NCI-H1417 (cell line): ENCODE data around the gene CR1.
A peak's percentile ranks its signal among the peaks of the same experiment; 100 is the strongest.
"Not testable (repeated sequence)": the region's sequence is repeated elsewhere in the genome, so short reads cannot be mapped to it uniquely, and the experiment has no call there.

ENCODE experiments used
- DNase-seq, 3 experiments: peaks; one replicate each; lab custom pipeline; 2025; lab: John Stamatoyannopoulos, UW

CR1 gene

DNA sequence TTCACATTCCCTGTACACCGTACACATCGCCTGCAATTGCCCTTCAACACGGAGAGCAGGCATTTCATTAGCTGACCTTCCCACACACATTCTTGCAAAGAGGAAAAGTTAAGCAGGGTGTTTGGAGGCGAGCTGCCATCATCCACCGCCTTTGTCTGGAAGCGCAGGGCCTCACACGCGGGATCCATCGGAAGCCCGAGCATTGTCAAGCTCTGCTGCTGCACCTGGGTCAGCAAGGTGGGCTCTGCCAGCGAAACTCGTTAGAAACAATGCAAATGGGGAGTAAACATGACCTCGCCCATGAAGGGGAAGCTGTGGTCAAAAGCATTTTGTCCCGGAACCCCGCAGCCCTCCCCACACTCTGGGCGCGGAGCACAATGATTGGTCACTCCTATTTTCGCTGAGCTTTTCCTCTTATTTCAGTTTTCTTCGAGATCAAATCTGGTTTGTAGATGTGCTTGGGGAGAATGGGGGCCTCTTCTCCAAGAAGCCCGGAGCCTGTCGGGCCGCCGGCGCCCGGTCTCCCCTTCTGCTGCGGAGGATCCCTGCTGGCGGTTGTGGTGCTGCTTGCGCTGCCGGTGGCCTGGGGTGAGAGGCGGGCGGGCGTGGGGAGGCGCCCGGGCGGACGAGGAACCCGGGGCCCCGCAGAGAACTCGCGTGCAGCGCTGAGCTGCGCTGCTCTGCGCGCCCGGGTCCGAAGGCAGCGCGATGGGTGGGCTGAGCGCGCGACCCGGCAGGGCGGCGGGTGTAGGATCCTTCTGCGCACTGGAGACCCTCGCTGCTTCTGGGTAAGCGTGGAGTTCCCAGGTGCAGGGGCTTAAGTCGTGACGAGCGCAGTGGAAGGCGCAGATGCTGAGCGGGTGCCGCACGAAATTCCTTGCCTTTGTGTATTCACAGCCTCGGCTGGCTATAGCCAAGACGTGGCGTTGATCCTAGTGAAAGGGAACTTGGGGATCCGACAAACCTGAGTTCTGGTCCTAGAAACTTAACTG lies at the start of gene CR1:
Gene CR1, plus strand, starts transcription at position 357 of the 992 bp plus-strand sequence. Its CDS starts 111 bp downstream, at position 468.
- DNase-seq, result peak in 2 of 3 experiments; percentile 52 to 56

DNA sequence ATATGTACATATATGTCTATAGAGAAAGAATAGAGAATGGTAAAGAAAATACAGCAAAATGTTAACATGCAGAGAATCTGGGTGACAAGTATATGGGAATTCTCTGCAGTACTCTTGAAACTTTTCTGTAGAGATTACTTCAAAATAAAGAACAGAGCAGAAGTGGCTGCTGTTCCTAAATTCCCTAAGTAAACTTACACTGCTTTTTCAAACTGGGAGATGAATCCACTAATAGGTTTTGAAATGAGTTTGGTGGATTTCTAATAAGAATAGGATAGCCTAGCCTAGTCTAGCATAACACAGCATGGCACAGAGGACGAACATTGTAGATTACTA lies 42.3 kb upstream of the CR1 start:
- no peak for DNase-seq

DNA sequence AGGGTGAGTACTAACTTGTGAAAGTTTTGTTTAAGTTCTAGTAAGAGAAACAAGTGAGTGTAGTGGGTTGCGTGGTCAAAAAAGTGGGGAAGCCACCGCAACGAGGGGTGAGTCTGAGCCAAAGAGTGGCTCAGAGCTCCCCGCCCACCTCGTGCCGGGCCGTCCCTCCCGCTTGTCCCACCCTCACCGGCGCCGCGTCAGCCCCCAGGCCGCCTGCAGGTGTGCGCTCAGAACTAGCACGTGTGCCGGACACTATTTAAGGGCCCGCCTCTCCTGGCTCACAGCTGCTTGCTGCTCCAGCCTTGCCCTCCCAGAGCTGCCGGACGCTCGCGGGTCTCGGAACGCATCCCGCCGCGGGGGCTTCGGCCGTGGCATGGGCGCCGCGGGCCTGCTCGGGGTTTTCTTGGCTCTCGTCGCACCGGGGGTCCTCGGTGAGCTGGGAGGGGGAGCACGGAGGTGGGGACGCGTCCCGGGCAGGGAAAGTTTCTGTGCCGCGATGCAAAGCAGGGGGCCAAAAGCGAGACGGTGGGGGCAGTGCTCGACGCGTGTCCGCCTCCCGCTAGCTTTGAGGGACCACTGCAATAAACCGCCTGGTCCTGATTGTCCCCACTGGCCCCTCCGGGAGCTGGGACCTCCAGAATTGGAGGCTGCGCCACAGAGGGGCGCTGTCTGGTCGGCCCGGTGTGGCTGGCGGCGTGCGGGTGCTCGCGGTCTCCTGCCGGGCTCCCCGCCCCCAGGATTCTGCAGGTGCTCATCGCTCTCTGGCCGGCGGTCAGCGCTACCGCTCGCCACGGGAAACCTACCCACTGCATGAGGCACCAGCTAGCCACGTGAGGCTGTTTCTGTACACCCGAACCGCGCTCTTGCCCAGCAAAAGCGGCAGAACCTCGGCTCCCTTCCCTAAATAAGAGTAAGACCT lies 41.7 kb upstream of the CR1 start, which contains the start of gene CR2:
Gene CR2, plus strand, starts transcription at position 283 of the 919 bp plus-strand sequence. Its CDS starts 91 bp downstream, at position 374.
- DNase-seq, result peak; percentile 0 to 75 (median 61)

DNA sequence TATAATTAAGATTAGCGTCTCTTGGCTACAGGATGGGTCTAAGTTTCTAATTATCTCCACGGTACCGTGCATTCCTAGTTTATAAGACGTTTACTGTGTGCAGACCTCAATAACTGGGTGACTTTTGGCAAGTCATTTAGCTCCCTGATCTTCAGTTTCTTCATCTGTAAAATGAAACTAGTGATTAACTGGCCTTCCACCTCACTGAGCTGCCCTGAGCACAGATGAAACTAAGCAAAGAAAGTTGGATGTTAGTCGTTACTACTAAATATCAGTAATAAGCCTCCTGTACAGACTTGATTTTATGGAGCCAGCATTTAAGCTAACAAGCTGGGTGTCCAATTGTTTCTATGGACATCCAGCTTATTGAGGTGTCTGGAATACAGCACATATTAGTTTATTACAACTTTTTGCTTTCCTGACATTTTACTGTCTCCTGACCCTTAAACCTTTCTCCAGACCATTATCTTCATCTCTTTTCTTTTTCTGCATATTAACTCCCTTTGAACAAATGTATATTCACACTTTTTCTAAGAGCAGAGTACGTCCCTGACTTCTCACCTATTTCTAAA lies 40.7 kb upstream of the CR1 start:
- DNase-seq, result peak in 1 of 3 experiments; percentile 6

DNA sequence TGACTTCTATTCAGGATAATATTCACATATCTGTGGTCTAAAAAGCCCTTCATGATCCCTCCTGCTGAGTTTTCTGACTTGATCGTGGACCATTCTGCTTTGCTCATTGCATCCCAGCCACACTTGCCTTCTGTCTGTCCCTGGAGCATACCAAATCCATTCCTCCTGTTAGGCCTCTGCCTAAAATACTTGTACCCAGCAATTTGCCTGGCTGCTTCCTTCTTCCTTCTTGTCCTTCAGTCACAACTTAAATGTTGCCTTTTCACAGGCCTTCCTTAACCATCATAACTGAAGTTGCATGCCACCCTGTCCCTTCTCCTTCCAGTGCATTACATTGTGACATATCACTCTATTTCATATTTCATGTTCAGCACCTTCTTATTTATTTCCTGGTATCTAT lies 37.5 kb upstream of the CR1 start:
- no peak for DNase-seq

DNA sequence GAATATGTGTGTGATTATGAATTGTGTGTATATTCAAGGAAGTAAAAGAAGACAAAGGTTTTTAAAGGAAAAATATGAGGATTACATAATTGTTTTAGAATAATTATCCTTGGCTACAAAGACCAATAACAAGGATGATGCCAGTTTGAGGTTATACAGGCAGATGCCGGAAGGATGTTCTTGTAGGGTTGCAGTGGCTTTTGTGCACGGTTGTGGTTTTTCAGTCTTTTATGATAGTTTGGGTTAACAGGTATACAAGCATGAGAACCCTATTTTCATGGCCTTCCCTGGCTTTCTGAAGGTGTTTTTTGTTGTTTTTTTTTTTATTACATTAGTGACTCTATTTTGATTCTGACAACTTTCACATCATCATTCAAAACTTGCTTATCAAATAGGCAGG lies 36.9 kb upstream of the CR1 start:
- DNase-seq, result no peak

DNA sequence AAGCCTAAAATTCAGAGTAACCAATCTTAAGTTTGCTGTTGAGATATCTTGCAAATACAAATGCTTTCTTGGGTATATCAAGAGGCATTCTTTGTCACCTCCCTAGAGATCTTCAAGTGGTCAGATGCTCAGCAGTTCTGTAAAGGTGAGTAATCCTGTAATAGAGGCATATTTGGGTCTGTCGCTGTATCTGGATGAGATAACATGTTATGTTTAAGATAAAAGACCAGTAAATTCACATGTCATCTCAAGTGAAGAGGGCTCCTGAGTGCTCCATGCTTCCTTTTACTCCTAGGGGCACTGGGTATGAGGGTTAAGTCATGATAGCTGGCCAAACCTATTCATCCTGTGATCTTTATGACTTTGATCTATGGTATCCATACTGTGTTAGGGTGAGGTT lies 34.3 kb upstream of the CR1 start:
- no peak for DNase-seq

DNA sequence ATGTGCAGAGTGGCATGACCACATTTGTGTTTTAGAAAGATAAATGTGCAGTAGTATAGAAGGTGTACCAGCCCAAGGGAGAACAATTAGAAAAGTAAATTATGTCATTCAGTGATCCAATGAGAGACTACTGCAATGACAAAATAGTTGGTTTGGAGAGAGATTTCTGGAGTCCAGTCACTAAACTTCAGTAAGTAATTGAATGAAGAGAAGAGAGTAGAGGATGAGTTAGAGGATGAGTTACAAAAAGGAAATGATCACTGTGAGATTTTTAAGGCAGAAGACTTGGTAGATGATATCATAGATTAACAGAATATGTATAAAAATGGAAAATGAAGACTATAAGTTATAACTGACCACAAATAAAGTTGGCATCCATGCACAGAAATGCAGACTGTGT lies 33.4 kb upstream of the CR1 start:
- no peak for DNase-seq

DNA sequence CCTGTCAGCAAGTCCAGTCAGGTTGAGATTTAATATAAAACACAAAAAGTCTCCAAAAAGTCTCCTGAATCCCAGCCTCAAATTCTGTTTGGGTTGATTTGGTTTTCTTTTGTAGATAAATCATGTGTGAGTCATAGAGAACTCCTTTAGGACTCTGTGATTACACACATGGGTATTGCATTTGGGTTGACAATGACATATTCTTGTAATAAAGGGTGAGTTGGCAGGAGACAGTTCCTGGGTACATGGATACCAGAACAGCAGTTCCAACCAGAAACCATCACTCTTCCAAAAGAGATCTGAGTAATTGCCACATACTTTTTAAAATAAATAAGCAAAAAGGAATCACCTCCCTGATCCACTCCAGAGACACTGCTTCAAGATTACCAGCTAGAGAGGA lies 32.9 kb upstream of the CR1 start:
- no peak for DNase-seq

DNA sequence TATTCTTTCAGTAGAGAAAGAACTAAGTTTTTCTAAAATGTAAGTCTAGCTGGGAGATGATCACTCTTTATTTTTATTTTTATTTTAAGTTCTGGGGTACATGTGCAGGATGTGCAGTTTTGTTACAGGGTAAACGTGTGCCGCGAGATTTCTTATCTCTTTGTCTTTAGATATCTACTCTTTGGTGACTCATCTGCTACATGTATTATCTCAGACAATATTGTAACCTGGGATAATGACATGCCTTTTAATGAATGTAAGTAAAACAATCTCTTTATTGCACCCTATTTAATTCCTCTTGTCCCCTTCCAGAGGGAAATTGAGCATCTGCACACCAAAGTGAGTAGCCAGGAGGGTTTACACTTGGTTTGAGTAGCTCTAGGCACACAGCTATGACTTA lies 32.4 kb upstream of the CR1 start:
- DNase-seq, result no peak

DNA sequence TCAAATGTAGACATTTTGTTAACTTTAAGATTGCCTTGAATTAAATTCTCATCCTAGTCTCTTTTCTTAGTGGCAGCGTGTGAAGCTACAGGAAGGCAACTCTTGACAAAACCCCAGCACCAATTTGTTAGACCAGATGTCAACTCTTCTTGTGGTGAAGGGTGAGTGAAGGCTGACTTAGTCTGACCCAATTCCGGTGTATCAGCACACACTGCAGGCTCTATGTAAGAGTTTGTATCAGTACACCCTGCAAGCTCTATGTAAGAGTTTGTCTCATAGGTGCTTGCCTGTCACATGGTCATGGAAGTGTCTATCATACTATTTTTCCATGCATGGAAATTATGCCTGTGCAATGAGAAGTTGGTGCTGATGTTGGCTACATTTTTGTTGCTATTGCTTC lies 25.0 kb upstream of the CR1 start:
- no peak for DNase-seq

DNA sequence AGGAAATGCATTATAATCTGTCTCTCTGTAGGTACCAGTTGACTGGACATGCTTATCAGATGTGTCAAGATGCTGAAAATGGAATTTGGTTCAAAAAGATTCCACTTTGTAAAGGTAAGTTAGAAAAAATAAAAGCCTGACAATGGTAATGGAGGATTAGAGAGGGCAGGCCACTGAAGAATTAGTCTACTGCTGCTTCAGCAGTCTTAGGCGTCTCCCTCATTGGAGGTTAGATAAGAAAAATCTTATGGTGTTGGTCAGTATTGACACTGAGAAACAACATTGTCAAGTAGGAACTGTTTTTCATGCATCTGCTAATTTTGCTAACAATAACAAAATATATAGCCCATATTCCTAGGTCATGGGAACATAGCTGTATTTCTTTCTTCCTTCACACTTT lies 21.7 kb upstream of the CR1 start:
- DNase-seq, result no peak

DNA sequence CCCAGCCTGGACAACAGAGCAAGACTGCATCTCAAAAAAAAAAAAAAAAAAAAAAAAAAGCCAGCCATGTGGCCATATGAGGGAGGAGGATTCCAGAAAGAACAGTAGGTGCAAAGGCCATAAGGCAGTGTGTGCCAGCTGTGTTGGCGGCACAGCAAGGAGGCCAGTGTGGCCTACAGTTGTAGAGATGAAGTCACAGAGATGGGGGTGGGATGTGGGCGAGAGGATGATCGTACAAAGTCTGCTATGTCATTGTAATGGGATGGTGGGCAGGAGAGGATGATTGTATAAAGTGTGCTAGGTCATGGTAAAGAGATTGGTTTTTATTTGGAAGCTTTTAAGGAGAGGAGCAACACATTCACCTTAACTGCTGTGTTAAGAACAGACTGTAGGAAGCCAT lies 9.8 kb upstream of the CR1 start:
- DNase-seq, result no peak

DNA sequence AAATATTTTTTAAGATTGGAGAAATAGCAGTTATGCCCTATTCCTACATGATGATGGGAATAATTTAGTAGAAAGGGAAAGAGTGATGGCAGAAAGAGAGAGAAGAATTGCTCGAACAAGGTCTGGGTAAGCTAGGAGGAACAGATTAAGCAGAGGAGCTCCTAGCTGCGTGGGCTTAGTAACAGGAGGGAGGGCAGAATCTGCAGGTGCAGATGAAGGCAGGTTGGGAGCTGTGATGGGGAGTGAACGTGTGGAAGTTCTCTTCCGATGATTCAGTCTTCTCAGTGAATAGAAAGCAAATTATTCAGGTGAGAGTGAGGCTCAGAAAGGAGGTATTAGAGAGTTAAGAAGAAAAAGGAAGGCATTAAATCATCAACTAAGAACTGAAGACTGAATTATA lies 8.3 kb upstream of the CR1 start:
- DNase-seq, result no peak

DNA sequence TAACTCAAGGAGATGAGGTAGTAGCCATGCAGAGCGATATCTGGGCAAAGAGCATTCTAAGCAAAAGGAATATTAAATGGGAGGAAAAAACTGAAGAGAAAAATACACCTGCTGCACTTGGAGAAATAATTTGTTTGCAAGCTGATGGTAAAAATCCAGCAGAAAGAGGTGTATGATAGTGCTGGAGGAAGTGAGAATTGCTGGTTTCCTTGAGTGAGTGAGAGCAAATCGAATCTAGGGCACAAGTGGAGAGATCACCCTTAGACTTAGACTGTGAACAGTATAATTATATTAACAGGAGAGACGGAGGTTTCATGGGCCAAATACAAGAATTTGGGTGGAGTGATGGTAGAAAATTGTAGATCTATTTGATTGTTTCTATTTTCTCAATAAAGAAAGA lies 2.7 kb upstream of the CR1 start:
- no peak for DNase-seq

DNA sequence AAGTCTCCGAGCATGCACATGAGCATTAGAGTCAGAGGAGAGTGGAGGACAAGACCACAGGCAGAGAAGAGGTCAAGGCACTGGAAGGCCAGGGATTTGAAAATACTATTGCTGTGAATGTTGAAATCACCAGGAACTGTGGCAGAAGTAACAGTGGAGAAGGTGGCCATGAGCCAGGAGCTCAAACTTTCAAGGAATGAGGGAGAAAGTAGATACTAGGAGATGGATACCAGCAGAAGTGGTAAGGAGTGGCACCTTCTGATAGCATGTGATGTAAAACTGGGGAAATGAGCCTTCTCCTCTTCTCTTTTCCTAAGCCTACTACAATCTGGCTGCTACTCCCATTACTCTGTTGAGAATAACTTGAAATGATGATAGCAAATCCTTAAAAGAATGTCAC lies 1.8 kb upstream of the CR1 start:
- no peak for DNase-seq

DNA sequence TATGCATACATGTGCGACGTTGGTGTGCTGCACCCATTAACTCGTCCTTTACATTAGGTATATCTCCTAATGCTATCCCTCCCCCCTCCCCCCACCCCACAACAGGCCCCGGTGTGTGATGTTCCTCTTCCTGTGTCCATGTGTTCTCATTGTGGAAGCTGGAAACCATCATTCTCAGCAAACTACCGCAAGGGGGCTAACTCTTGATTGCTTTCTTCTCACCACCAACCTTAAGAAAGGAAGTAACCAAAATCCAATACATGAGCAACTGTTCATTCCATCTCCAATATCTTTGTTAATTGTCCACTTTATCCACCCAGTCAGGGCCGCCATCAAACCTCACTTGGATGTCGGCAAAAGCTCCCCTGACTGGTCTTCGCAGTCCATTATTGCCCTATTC lies 676 bp upstream of the CR1 start:
- DNase-seq, result not testable (repeated sequence)

DNA sequence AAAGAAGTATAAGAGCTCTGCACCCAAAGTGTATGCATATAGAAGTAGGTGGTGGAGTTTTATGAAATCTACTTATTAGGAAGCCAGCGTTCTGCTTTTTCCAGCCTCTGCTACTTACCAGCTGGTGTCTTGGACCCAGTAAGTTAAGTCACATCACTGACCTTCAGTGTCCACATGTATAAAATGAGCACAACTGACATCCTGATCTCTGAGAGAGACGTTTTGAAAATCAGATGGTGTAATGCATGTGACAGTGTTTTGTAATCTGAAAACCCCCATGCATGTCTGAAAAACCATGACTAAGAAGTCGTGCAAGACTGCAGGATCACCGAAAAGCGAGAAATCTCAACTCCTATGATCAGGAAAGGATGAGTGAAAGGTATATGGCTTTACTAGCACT lies 2.0 kb downstream of the CR1 start:
- no peak for DNase-seq

DNA sequence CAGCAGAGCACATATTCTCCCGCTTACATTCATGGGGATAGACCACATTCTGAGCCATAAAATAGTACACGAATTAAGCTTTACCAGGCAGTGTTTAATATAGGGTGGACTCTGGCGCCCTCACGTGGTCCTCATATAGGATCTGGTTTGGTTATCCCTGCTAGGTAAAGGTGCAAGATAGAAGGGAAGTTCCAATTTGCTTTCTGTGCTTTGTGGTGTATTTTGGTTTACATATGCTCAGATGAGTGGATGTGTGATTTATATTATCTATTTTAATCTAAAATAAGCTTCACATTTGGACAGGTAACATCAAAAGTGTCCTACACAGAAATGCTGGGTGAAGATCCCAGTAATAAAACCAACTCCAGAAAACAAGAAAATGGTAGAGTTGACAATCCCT lies 3.6 kb downstream of the CR1 start:
- DNase-seq, result peak; percentile 49 to 87 (median 62)

DNA sequence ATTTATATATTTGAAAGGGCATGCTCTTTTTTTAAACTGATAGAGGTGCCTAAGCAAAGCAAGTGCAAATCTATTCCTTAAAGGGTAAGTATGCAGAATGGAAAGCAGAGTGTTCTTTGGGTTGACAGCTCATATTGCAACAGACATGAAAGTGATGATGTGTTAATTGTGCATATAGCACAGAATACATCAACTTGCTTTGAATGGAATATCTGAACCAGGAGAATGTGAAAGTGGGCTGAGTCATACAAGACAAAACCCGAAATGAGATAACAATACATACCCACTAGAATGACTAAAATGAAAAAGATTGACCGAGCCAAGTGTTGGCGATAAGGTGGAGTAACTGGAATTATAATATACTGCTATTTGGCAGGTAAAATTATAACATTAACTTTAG lies 4.3 kb downstream of the CR1 start:
- no peak for DNase-seq

DNA sequence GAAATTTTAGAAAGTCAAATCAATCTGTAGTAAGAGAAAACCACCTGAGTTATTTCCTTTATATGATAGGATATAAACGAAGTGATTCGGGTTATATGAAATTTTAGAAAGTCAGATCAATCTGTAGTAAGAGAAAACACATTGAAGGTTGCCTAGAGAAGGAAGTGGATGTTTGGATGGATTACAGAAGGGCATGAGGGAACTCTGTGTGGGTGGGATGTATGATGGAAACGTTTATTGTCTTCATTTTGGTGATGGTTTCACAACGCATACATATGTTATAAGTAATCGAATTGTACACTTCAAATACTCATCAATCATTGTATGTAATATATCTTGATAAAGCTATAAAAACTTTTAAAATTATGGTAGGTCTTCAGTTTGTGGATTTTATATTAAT lies 5.1 kb downstream of the CR1 start:
- no peak for DNase-seq

DNA sequence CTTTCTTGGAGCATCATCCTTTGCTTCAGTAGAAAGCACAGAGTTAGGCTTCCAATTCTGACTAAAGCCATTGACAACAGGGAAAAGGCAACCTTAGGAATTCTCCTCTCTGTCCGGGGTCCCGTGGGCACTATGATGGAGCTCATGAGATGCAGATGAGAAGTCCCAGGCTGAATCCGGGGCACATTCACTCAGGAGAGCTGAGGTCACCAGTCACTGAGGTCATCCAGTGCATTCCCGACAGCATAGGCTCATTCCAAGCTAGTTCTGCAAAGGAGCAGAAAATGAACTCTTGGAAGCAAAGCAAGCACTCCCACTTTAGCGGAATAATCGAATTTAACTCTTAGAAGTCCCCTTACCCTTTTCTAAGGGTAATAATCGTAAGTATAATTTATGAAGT lies 6.8 kb downstream of the CR1 start:
- no peak for DNase-seq
